Epithelial cell of esophagus (primary cell): ENCODE measurements around the gene NOTCH2.

ENCODE experiments used
- DNase-seq: peaks from one replicate; pipeline ENCODE4 v3.0.0; 2010; ENCODE audit warnings: low read depth
- H3K4me3 ChIP-seq: 2 replicates; pipeline ENCODE4 v1.5.1; 2011; ENCODE audit warnings: mild to moderate bottlenecking, low read length, control low read depth
- TF ChIP-seq, protein P1 (sequence below): IDR thresholded peaks from 2 replicates; pipeline ENCODE4 v1.5.1; 2011; ENCODE audit warnings: low read depth, mild to moderate bottlenecking, low read length, control low read depth, inconsistent platforms; ENCODE audit not compliant: insufficient read depth; ENCODE audit errors: missing control alignments

Gene NOTCH2

DNA sequence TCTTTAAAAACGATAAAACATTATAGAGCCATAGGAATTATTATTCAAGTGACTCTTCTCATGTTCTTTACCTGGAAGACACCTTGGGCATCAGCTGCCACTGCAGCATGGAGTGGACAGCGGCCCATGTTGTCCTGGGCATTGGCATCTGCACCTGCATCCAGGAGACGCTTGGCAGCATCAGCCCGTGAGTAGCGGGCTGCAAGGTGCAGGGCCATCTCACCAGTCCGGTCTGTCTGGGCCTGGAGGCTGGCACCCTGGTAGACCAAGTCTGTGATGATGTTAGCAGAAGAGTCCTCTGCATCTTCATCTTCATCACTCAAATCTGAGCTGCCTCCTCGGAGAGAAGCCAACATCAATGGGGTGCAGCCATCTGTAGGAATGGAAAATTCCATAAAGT lies 150.2 kb downstream of the NOTCH2 start:
- DNase-seq: no peak
- no peak overlapping the region for H3K4me3 ChIP-seq
- TF ChIP-seq, protein P1, sequence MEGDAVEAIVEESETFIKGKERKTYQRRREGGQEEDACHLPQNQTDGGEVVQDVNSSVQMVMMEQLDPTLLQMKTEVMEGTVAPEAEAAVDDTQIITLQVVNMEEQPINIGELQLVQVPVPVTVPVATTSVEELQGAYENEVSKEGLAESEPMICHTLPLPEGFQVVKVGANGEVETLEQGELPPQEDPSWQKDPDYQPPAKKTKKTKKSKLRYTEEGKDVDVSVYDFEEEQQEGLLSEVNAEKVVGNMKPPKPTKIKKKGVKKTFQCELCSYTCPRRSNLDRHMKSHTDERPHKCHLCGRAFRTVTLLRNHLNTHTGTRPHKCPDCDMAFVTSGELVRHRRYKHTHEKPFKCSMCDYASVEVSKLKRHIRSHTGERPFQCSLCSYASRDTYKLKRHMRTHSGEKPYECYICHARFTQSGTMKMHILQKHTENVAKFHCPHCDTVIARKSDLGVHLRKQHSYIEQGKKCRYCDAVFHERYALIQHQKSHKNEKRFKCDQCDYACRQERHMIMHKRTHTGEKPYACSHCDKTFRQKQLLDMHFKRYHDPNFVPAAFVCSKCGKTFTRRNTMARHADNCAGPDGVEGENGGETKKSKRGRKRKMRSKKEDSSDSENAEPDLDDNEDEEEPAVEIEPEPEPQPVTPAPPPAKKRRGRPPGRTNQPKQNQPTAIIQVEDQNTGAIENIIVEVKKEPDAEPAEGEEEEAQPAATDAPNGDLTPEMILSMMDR: no peak

DNA sequence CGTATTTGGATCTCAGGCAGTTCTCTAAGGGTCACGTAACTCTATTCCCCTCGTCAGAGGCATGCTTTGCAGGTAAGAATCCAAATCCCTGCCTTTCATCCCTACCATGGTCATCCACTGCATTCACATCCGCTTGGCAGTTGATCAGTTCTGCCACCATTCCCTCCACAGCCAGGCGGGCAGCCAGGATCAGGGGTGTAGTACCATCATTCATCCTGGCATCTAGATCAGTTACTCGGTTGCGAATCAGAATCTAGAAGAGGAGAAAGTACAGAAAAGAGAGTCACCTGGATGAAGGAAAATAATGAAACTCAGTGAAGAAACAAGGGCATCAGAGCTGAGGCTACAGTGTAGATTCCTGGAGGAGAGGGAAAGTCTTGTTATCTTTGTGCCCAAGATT lies 151.2 kb downstream of the NOTCH2 start:
- no peak overlapping the region for H3K4me3 ChIP-seq
- TF ChIP-seq, protein P1: no peak
- DNase-seq: no peak

DNA sequence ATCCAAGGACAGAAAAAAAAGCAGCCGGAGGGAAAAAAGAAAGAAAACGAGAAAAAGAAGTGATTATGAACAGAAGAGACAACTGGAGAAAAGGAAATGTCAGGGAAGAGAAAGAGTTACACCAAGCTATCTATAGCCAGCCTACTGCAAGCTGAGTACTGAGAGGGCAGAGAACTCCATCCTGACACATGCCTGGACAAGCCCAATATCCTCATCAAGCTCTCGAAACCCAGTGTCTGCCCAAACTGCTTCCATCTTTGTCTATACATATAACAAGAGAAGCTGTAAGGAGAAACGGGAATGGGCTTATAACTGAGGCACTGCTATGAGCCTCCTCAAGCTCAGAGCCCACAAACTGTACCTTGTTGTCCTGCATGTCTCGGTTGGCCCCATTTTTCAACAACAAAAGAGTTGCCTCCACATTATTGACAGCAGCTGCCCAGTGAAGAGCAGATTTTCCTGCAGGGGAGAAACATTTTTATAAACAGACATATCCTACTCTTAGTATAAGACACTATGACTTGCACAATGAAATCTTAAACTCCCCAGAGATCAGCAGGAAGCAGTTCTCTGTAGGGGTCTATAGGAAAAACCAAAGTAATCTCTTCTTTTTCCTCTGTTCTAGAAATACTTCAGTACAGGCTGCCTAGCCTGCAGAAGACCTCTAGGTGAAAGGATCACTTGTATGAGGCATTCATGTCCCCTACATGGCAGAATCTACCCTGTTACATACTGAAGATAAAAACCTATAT lies 152.0 kb downstream of the NOTCH2 start:
- no peak overlapping the region for H3K4me3 ChIP-seq
- TF ChIP-seq, protein P1: no peak
- DNase-seq: peak; percentile 69

DNA sequence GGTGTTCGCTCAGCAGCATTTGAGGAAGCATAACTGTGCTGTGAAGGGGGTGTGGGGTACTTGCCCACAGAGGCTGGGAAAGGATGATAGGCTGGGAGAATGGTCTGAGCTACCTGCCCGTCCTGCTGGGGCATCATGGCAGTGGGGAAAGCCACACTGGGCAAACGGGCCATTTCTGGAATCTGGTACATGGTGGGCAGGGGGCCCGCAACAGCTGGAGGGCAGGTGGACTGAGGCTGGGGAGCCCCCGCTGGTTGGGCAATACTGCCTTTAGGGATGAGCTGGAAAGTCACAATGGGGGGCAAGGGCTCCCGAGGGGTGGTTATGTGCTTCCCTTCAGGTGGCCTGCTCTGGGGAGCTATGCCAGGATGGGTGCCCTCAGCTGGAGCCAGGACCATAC lies 153.9 kb downstream of the NOTCH2 start:
- DNase-seq: no peak
- TF ChIP-seq, protein P1: no peak
- no peak overlapping the region for H3K4me3 ChIP-seq

DNA sequence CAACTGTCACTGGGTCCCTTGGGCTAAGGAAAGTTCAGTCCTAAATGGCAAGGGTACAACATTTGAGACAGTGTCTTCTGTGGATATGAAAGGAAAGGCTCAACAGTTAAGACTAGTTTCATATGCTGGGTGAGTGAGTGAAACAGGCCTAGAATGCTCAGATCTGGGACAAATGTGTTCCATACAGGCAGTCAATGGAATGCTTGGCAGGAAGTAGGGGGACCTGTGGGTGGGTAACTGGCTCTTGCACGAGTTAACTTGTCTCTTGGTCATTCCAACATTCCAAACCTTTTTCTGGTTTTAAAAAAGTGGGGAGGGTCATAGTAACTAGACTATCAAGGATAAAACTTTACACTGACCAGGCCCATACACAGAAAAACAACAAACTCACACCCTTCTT lies 155.4 kb downstream of the NOTCH2 start:
- no peak overlapping the region for H3K4me3 ChIP-seq
- no peak for DNase-seq
- TF ChIP-seq, protein P1: no peak

DNA sequence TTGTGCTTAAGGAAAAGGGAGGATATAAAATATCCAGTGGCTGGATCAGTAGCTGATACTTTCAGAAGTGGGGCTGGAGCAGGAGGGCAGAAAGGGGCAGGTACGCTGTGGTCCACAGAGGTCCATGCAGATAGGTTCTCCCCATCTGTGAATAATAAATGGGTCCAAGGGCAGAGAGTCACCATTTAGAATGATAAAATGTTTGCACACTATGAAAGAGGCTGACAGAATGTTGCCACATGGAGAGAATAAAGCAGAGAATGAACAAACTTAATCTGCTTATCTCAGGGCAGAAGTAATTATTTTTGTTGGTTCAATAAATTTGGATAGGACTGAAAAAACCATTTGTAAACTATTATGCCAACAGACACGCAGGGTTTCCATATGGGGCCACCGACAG lies 156.5 kb downstream of the NOTCH2 start:
- H3K4me3 ChIP-seq: no peak overlapping the region
- DNase-seq: no peak
- TF ChIP-seq, protein P1: no peak

DNA sequence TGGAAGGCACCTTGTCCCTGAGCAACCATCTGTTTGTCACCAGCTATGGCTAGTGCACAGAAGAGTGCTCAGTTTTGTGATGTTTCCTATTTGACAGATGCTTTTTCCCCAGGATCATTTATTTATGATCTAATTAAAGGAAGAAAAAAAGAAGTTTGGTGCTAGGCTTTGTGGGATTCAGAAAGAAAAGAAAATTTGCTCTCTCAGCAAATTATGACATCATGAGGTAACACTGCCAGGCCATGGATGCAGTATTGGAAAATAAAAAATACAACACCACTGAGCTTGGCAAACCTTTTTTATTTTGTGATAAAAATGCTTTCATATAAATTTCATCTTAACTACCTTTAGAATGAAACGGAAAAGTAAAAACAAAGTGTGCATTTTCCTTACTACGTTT lies 157.7 kb downstream of the NOTCH2 start:
- no peak for DNase-seq
- H3K4me3 ChIP-seq: no peak overlapping the region
- TF ChIP-seq, protein P1: no peak
